Activated naive CD4-positive, alpha-beta T cell treated with anti-CD3 and anti-CD28 coated beads, Interleukin-2, amount 50 U/mL, for 72 hours (primary cell): Measurements from ENCODE around the gene ABLIM1. TPM values are rescaled to one million over a fixed set of nuclear protein-coding genes. Genes with fewer than 3 reads are reported as not detected.

Experiments
- ATAC-seq, 2 donors: fragments of 150-1000 bp; cut with Tn5 transposase; 2 replicates each; pipeline ENCODE4 v1.10.0; 2021; ENCODE audit warnings: mild to moderate bottlenecking in 2 of 2, moderate library complexity in 2 of 2
- DNase-seq, 2 donors: peaks; one replicate each; pipeline ENCODE4 v3.0.0; 2021 to 2022; ENCODE audit warnings: low spot score in 2 of 2
- H3K27ac Mint-ChIP-seq, 2 donors: one replicate each; pipeline ENCODE4 v1.8.0; 2022; ENCODE audit warnings: mild to moderate bottlenecking in 2 of 2, mixed read lengths in 2 of 2
- H3K36me3 Mint-ChIP-seq, 2 donors: one replicate each; pipeline ENCODE4 v1.8.0; 2022; ENCODE audit warnings: mixed read lengths in 2 of 2
- H3K9me3 Mint-ChIP-seq, 2 donors: one replicate each; pipeline ENCODE4 v1.8.0; 2022; ENCODE audit warnings: mixed read lengths in 2 of 2
- total RNA-seq, 2 donors: library from RNA; stranded (reverse); gene quantifications; one replicate each; pipeline ENCODE4 v1.2.3, GENCODE V29; 2022

Gene ABLIM1
- total RNA-seq, 2 donors from 2014 or later = 155 to 190 TPM

DNA sequence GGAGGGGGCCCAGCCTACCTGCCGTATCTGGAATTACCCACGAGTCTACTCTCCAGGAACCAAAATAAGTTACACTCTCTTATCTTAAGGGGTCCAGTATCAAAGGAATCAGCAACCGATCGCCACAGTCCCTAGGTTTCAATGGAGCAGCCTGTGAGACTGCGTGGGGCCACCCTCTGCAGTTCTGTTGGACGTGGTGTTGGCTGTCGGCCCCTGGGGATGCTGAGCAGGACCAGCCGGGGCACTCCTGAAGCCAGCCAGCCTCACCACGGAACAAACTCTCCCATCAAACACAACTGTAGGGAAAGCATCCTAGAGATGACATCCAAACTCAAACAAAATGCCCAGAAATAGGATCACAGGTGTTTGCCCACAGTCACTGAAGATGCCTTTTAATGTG lies 25.5 kb upstream of the ABLIM1 start:
- no peak for DNase-seq
- no peaks in the 10 kb centered on the region for H3K9me3 Mint-ChIP-seq

DNA sequence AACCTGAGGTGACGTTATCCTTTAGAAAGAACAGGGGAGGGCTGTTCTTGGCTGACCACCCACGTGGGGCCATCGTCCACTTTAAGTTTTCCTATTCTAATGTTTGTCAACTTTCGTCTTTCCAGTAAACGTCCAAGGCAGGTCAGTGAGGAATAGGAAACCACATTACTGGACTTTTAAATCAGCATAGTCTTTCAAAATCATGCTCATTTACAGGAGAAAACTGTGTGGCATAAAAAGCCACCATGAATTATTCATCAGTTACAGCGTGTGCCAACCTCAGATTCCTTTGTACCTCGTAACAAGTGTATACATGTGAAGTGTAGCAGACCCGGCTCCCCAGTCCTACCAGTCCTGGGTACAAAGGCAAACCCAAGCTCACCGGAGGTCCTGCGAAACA lies 25.1 kb upstream of the ABLIM1 start:
- Mint-ChIP-seq H3K9me3 (no peaks in the 10 kb centered on the region), H3K27ac (no peak overlapping the region), H3K36me3 (no peaks in the 10 kb centered on the region)
- ATAC-seq (no peak), DNase-seq (no peak)

More for the DNA sequence above, 25.5 kb upstream of the ABLIM1 start:
- no peak for ATAC-seq
- Mint-ChIP-seq H3K36me3 (no peaks in the 10 kb centered on the region), H3K27ac (no peak overlapping the region)

DNA sequence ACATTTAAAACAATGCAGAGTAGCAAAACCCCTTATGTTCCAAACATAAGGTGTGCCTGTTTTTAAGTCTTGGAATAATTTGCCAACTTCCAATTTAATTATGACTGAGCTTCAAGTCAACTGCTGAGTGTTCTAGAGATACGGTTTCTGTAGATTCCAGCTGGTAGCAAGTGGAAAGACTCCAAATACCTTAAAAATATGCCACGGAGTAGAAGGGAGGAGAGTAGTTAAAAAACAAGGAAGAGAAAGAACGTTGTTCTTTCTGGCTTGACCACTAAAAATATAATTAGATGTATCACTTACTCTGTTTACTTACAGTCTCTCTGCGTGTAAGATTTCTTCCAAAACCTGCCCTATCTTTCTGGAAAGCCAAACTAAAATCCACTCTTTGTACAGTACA lies 24.5 kb upstream of the ABLIM1 start:
- ATAC-seq (no peak), DNase-seq (no peak)
- Mint-ChIP-seq H3K27ac (no peak overlapping the region), H3K36me3 (no peaks in the 10 kb centered on the region), H3K9me3 (no peaks in the 10 kb centered on the region)

DNA sequence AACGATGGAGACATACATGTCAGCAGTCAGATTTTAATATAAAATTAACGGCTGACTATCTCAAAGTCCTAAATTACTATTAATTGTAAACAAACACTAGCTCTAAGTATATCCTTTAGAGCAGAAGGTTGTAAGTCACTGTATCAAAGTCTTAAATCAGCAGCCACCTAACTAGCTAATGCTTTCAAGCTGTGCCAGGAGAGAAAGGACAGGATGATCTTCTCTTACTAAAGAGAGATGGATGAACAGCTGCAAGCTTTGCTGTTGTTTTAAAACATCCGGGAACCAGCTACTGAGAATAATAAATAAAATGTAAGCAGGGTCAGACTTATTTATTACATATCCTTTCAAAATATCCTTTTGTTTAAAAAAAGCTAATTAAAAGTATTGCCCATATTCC lies 24.0 kb upstream of the ABLIM1 start:
- Mint-ChIP-seq H3K36me3 (no peaks in the 10 kb centered on the region), H3K27ac (no peak overlapping the region), H3K9me3 (no peaks in the 10 kb centered on the region)
- ATAC-seq (no peak), DNase-seq (no peak)

DNA sequence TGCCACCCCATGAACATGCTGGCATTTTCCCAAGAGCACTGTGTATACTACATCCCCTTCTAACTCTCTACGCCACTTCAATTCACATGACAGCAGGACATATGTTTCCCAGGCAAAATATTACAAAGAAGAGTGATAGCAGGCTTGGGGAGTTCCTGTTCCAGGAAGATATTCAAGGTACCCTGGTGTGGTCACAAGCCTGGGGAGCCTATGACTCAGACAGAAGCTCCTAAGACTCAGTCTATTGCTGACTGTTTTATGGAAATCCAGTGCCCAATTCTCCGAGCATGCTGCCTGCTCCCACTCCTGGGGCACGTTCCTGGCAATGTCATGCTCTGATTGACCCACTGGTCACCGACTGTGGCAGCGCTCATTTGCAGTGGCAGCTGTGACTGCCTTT lies 23.5 kb upstream of the ABLIM1 start:
- H3K27ac Mint-ChIP-seq = no peak overlapping the region
- ATAC-seq (no peak), DNase-seq (no peak)
- H3K36me3 Mint-ChIP-seq = no peaks in the 10 kb centered on the region
- H3K9me3 Mint-ChIP-seq = no peaks in the 10 kb centered on the region

DNA sequence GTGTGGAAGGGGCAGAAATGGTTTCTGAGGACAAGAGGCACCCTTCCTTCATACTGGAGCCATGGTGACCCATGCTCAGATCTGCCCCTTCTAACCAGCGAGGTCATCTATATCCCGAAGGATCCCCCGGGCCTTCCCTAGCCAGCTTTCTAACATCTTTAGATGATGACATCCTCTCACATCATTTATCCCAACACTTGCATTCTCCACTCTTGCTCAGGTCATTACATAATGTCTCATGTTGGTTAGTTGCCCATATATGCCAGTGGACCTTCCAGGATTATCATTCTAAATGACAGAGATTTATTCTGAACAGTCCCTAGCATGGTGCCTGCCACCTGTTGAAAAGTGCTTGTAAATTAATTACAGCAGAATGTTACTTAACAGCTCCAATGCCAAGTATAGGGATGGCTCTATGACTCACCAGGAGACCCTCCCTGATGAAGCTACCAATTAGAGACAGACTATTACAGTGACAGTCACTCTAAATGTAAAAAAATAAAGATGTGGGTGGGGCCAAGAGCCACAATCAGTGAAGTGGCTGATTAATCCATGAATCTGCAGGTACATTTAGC lies 22.6 kb upstream of the ABLIM1 start:
- H3K27ac Mint-ChIP-seq = no peak overlapping the region
- ATAC-seq (no peak), DNase-seq (no peak)
- H3K9me3 Mint-ChIP-seq = no peaks in the 10 kb centered on the region
- H3K36me3 Mint-ChIP-seq = no peaks in the 10 kb centered on the region

DNA sequence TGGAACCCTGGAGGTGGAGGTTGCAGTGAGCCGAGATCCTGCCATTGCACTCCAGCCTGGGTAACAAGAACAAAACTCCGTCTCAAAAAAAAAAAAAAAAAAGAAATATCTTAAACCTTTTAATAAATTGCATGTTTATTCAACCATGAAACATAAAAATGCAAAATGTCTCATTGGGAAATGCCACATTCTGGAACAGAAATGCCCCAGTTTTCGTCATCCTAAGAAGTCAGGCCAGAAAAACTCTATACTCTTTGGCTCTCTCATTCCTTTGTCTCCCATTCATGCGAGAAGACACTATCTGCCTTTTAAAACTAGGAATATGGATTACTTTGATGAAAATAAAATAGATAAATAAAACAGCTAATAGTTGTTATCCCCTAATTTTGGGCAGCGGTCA lies 21.5 kb upstream of the ABLIM1 start:
- ATAC-seq = no peak
- Mint-ChIP-seq H3K9me3 (no peaks in the 10 kb centered on the region), H3K36me3 (no peaks in the 10 kb centered on the region), H3K27ac (no peak overlapping the region)
- DNase-seq = no peak

DNA sequence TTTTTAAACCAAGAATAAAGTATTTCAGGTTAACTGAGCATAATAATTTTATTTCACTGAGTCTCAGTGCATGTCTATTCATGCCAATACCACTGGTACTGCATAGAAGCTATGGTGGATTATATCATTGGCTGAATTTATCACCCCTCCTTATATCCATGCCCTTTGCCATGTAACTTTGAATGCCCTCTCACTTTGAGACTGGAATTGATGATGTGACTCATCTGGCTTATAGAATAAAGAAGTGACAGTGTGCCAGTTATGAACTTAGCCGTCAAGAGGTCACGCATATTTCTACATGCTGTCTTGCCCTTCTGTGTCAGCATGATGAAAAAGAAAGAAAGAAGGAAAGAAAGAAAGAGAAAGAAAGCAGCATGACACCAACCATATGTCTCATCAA lies 20.7 kb upstream of the ABLIM1 start:
- no peaks in the 10 kb centered on the region for H3K9me3 Mint-ChIP-seq
- no peak overlapping the region for H3K27ac Mint-ChIP-seq
- H3K36me3 Mint-ChIP-seq = no peaks in the 10 kb centered on the region
- ATAC-seq = no peak
- no peak for DNase-seq

DNA sequence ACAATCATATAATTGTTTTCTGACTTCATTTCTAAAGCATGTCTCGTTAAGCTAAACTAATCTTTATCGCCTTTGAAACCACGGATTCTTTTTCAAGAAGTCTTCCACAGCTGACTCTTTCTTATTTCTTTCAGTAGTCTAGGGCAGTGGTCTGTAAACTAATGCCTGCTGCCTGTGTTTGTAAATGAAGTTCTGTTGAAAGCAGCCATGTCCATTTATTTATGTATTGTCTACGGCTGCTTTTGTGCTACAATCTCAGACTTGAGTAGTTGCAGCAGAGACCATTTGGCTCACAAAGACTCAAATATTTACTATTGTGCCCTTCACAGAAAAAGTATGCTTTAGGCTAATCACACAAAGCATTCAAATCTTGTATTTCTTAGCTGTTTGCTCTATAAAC lies 20.3 kb upstream of the ABLIM1 start:
- no peaks in the 10 kb centered on the region for H3K36me3 Mint-ChIP-seq
- ATAC-seq (no peak), DNase-seq (no peak)
- no peaks in the 10 kb centered on the region for H3K9me3 Mint-ChIP-seq
- no peak overlapping the region for H3K27ac Mint-ChIP-seq

DNA sequence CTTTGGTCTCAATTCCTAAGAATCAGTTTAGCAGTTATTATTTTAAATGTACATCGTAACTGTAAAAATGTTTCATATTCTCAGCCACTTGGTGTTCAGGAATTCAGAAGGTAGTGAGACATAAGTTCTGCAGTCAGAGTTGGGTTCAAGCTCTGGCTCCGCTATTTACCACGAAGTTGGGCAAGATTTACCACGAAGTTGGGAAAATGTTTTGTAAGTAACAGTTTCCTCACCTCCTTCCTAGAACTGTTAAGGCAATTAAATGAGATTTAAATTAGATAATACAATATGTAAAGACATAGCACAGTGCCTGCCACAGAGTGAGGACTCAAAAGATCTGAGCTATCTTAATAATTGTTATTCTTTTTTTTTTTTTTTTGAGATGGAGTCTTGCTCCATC lies 16.3 kb upstream of the ABLIM1 start:
- DNase-seq = no peak
- Mint-ChIP-seq H3K36me3 (no peaks in the 10 kb centered on the region), H3K27ac (no peak overlapping the region), H3K9me3 (no peaks in the 10 kb centered on the region)
- ATAC-seq = no peak

DNA sequence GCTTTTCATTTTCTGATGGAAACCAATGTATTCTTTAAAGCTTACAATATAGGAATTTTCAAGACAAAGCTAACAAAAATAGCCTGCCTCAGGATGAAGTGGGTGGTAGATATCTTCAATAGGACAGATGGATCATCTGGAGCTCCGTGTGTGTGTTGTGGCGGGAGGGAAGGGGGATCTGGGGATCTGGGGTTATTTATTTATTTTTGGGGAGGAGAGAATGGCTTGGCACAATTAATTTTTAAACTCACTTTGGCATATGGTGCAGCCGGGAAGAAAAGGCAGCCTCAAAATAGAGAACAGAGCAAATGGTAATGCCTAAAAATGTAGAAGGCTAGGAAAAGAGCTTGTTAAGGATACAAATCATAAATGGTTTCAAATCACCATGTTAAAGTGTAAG lies 11.6 kb upstream of the ABLIM1 start:
- no peak overlapping the region for H3K27ac Mint-ChIP-seq
- no peak for ATAC-seq
- no peak for DNase-seq
- H3K36me3 Mint-ChIP-seq = peaks cover 0 to 5% of the 10 kb centered on the region in 2 donors
- peaks cover 0 to 5% of the 10 kb centered on the region in 2 donors for H3K9me3 Mint-ChIP-seq

DNA sequence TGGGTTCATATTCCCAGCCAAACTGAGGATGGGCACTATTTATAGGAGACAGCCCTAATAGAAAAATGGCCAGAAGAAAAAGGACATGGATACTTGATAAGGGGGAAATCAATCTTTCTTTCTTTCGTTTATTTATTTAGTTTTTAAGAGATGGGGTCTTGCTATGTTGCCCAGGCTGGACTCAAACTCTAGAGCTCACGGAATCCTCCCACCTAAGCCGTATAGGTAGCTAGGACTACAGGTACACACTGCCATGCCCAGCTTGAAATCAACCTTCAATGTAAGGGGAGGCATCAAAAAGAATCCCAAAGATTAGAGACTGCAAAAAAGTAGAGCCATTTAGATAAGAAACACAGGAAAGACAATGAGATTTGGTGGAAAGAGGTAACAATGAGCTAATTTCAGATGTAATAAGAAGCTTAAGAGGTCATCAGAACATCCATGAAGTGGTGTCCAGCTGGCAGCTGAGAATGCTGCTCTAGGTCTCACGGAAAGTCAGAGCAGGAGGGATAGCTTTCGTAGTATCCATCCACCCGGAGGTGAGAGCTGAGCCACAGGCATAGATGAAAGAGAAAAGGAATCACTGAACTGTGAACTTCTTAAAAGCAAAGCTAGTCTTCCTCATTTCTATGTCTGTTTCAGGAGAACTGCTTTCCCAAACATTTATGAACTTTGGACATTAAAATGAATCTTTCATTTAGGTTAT lies 10.5 kb upstream of the ABLIM1 start:
- peaks cover 0 to 5% of the 10 kb centered on the region in 2 donors for H3K9me3 Mint-ChIP-seq
- ATAC-seq (no peak), DNase-seq (no peak)
- no peak overlapping the region for H3K27ac Mint-ChIP-seq
- peaks cover 0 to 5% of the 10 kb centered on the region in 2 donors for H3K36me3 Mint-ChIP-seq

DNA sequence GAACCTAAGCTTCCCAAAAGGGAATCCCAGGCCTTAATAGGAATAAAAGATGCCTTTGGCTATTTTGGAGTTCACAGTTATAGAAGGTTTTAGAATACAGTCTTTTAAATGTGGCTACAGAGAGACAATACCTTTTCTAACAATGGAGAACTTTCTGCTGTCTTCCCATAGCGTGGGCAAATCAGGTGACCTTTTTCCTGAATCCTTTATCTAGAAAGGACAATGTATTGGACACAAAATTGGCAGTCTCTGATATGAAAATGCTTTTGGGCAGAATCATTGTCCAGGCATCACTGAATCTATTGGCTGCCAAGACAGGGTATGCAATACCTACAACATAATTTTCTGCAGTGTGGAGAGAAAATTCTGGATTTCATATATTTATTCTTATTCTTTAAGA lies 7.8 kb upstream of the ABLIM1 start:
- Mint-ChIP-seq H3K9me3 (peaks cover 0 to 5% of the 10 kb centered on the region in 2 donors), H3K36me3 (peaks cover 0 to 5% of the 10 kb centered on the region in 2 donors), H3K27ac (no peak overlapping the region)
- no peak for ATAC-seq
- no peak for DNase-seq

DNA sequence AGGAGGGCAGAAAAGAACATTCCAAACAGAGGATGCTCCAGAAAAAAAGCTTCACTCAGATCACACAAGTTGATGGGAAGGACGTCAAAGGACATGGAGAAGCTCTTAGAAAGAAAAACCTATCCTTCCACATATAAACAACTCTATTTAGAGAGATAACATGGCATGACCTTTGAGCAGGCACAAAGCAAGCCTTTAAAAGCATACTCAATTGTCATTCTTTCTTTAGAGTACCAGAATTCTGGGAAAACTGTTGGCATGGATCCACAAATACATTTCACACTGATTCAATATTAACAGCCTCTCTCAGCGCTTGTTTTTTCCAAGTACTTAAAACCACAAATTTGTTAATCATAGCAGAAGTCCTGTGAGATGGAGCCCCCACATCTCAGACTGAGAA lies 7.3 kb upstream of the ABLIM1 start:
- Mint-ChIP-seq H3K36me3 (peaks cover 0 to 5% of the 10 kb centered on the region in 2 donors), H3K27ac (no peak overlapping the region), H3K9me3 (peaks cover 0 to 5% of the 10 kb centered on the region in 2 donors)
- ATAC-seq = no peak
- no peak for DNase-seq

DNA sequence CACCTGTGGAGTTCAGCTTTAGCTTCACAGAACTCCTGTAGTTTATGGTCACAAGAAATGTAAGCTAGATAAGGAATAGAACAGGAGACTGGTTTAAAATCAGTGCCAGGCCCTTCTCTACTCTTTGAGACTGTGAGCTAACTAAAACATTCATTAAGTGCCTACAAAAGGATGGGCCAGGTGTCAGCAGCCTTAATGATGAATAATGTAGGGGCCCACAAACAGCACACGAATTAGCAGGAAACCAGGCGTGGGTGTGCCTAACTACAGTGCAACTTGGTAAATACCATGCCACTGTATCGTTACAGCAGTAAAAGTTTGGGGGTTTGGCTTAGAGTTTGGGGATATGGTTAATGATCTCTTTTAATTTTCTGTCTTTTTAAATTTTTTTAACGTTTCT lies 6.1 kb upstream of the ABLIM1 start:
- peaks cover 0 to 5% of the 10 kb centered on the region in 2 donors for H3K9me3 Mint-ChIP-seq

DNA sequence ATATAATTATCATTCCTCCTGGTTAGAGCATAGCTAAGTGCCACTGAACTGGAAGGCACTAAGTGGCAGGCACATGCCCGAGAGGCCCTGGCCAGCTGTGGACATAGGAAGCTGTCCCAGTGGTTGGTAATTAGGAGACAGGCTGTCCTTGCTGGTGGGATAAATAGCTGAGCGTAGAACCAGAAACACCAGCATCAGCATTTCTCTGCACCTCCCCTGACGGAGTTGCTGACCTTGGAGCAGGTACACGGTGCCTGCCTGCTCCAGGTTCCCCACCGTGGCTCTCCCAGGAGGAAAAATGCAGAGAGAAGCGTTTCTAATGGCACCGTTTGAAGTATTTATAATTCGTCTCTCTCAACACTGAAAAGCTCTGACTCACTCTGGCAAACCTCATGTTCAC lies 5.6 kb upstream of the ABLIM1 start:
- H3K36me3 Mint-ChIP-seq = peaks cover 0 to 5% of the 10 kb centered on the region in 2 donors

More for the DNA sequence above, 6.1 kb upstream of the ABLIM1 start:
- Mint-ChIP-seq H3K27ac (no peak overlapping the region), H3K36me3 (peaks cover 0 to 5% of the 10 kb centered on the region in 2 donors)
- ATAC-seq (no peak), DNase-seq (no peak)

DNA sequence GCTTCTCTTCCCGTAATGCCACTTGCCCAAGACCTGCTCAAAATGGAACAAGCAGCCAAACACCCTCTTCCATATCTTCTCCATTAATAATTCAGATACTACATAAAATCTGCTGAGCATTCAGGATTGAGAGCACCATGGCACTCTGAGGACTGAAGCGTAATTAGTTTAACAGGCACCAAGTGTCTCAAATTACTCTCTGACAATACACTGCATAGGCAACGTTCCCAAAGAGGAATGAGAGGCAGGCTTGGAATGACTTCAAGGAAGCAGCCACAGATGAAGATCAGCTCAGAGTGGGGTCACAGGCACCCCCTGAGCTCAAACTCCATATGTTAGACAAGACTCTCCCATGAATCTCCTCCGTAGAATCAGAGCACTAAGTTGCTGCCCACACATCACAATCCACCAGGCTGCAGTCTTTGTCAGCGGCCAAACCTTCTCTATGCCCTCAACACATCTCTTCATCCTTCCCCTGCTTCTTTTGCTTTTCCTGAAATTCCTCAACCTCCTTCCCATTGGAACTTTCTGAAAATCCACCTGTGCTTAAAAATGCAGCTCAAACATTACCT lies 4.7 kb upstream of the ABLIM1 start:
- Mint-ChIP-seq H3K36me3 (peaks cover 0 to 2% of the 10 kb centered on the region in 2 donors), H3K9me3 (peaks cover 0 to 3% of the 10 kb centered on the region in 2 donors), H3K27ac (no peak overlapping the region)
- ATAC-seq (no peak), DNase-seq (no peak)

More for the DNA sequence above, 5.6 kb upstream of the ABLIM1 start:
- ATAC-seq (no peak), DNase-seq (no peak)
- H3K9me3 Mint-ChIP-seq = peaks cover 0 to 5% of the 10 kb centered on the region in 2 donors
- H3K27ac Mint-ChIP-seq = no peak overlapping the region
